HCT116 (cell line): Measurements from ENCODE around the gene APPL2. TPM values are rescaled to one million over a fixed set of nuclear protein-coding genes. Genes with fewer than 3 reads are reported as not detected.

Source experiments
- ATAC-seq: fragments of 200-7000 bp; cut with Tn5 transposase; 2 replicates; pipeline ENCODE4 v1.9.1; 2020; ENCODE audit warnings: mild to moderate bottlenecking, moderate library complexity
- BruUV-seq: library from RNA; stranded (reverse); fragments of 400-500 nt; replicated peaks from 2 replicates; lab custom pipeline; 2021; lab: Mats Ljungman, UMichigan
- CTCF ChIA-PET: fragments of 300-600 bp; sonication (Branson Sonifier 250); formaldehyde crosslinking; loops from one replicate; lab custom pipeline; 2021; ENCODE audit warnings: antibody characterized with exemption; lab: Charles Lee
- POLR2A ChIA-PET: fragments of 300-600, 350-600 bp; sonication (Branson Sonifier 250); formaldehyde crosslinking; loops from one replicate; lab custom pipeline; 2021; ENCODE audit warnings: antibody characterized with exemption; lab: Charles Lee
- RAD21 ChIA-PET, 2 experiments: fragments of 300-600 bp; sonication (Branson Sonifier 250); formaldehyde crosslinking; loops; one replicate each; lab custom pipeline; 2023; ENCODE audit warnings: low total read pairs in 2 of 2; ENCODE audit not compliant: uncharacterized antibody in 2 of 2, unreplicated experiment in 2 of 2, low non-redundant PET in 1 of 2; lab: Charles Lee
- DNase-seq: peaks from one replicate; pipeline ENCODE4 v3.0.0-alpha.2; 2010; ENCODE audit warnings: low read depth, low spot score
- H2AFZ ChIP-seq: fragments of 200-600 bp; shearing (Covaris generic), sonication (generic); 2 replicates; pipeline ENCODE4 v1.6.1; 2017; ENCODE audit warnings: low read depth, mixed run types, mixed read lengths, antibody characterized with exemption, low read length; ENCODE audit not compliant: poor library complexity, severe bottlenecking
- H3K27ac ChIP-seq: 2 replicates; pipeline ENCODE4 v1.5.1; 2012; ENCODE audit warnings: low read depth, low read length
- H3K27me3 ChIP-seq: fragments of 200-600 bp; sonication (generic); 2 replicates; pipeline ENCODE4 v1.6.1; 2016; ENCODE audit warnings: mixed run types, low read length, mixed read lengths; ENCODE audit not compliant: insufficient read depth
- H3K36me3 ChIP-seq, 2 experiments: fragments of 200-500 bp in 1 of 2; fragments of 200-600 bp in 1 of 2; sonication (Bioruptor generic) in 1 of 2; sonication (generic) in 1 of 2; 2 replicates each; pipeline versions ENCODE4 v1.5.1 to v1.6.1; 2014 to 2016; ENCODE audit warnings: low read length in 2 of 2, inconsistent platforms in 1 of 2, mixed read lengths in 1 of 2, mixed run types in 1 of 2; ENCODE audit not compliant: insufficient read depth in 2 of 2, control insufficient read depth in 1 of 2
- H3K4me1 ChIP-seq, 2 experiments: fragments of 200-600 bp in 1 of 2; sonication (generic) in 1 of 2; 2 replicates each; pipeline versions ENCODE4 v1.5.1 to v1.6.1; 2012 to 2017; ENCODE audit warnings: low read length in 2 of 2, inconsistent platforms in 1 of 2, mild to moderate bottlenecking in 1 of 2, mixed read lengths in 1 of 2, mixed run types in 1 of 2, moderate library complexity in 1 of 2; ENCODE audit not compliant: insufficient read depth in 2 of 2, control insufficient read depth in 1 of 2
- H3K4me2 ChIP-seq: fragments of 200-600 bp; sonication (generic); 2 replicates; pipeline ENCODE4 v1.6.1; 2017; ENCODE audit warnings: mixed run types, low read length, mixed read lengths
- H3K4me3 ChIP-seq, 2 experiments: fragments of 200-600 bp in 1 of 2; sonication (generic) in 1 of 2; replicated peaks in 1 of 2; 2 replicates each; pipeline ENCODE4 v1.5.1; 2011 to 2016; ENCODE audit warnings: low read length in 2 of 2, control low read depth in 1 of 2, low read depth in 1 of 2, mild to moderate bottlenecking in 1 of 2, mixed read lengths in 1 of 2, mixed run types in 1 of 2
- H3K79me2 ChIP-seq: fragments of 200-600 bp; sonication (generic); 2 replicates; pipeline ENCODE4 v1.6.1; 2017; ENCODE audit warnings: mild to moderate bottlenecking, mixed run types, low read length, moderate library complexity, mixed read lengths; ENCODE audit not compliant: insufficient read depth
- H3K9ac ChIP-seq: fragments of 200-600 bp; sonication (generic); 2 replicates; pipeline ENCODE4 v1.6.1; 2016; ENCODE audit warnings: low read length, mixed read lengths
- H3K9me2 ChIP-seq: fragments of 200-600 bp; sonication (generic), shearing (Covaris generic); 2 replicates; pipeline ENCODE4 v1.6.1; 2017; ENCODE audit warnings: mixed run types, mild to moderate bottlenecking, moderate library complexity; ENCODE audit not compliant: insufficient read depth
- H3K9me3 ChIP-seq, 2 experiments: fragments of 200-500 bp in 1 of 2; fragments of 200-600 bp in 1 of 2; sonication (Bioruptor generic) in 1 of 2; sonication (generic) in 1 of 2; 2 replicates each; pipeline ENCODE4 v1.6.1; 2014 to 2017; ENCODE audit warnings: low read length in 2 of 2, mixed read lengths in 2 of 2, inconsistent platforms in 1 of 2, low read depth in 1 of 2, mild to moderate bottlenecking in 1 of 2, mixed run types in 1 of 2, moderate library complexity in 1 of 2; ENCODE audit not compliant: control insufficient read depth in 1 of 2, insufficient read depth in 1 of 2
- H4K20me1 ChIP-seq: fragments of 200-600 bp; sonication (generic), shearing (Covaris generic); 2 replicates; pipeline ENCODE4 v1.6.1; 2017; ENCODE audit warnings: mixed run types, mild to moderate bottlenecking, moderate library complexity; ENCODE audit not compliant: insufficient read depth
- CEBPB ChIP-seq: IDR thresholded peaks from 2 replicates; pipeline ENCODE4 v1.6.1; 2012; ENCODE audit warnings: low read depth
- EGR1 ChIP-seq: IDR thresholded peaks from 2 replicates; pipeline ENCODE4 v1.6.1; 2012; ENCODE audit warnings: low read depth
- ELF1 ChIP-seq: IDR thresholded peaks from 2 replicates; pipeline ENCODE4 v1.6.1; 2012; ENCODE audit warnings: low read depth, borderline replicate concordance
- EZH2 ChIP-seq: fragments of 200-600 bp; sonication (generic); IDR thresholded peaks from 2 replicates; pipeline ENCODE4 v1.6.1; 2017; ENCODE audit warnings: antibody characterized with exemption, mixed run types
- EZH2phosphoT487 ChIP-seq: fragments of 200-600 bp; IDR thresholded peaks from 2 replicates; pipeline ENCODE4 v1.6.1; 2018; ENCODE audit warnings: antibody characterized with exemption, borderline replicate concordance
- SIN3A ChIP-seq: IDR thresholded peaks from 2 replicates; pipeline ENCODE4 v1.6.1; 2012; ENCODE audit warnings: low read depth
- SP1 ChIP-seq: IDR thresholded peaks from 2 replicates; pipeline ENCODE4 v1.6.1; 2012; ENCODE audit warnings: low read depth
- YY1 ChIP-seq: IDR thresholded peaks from 2 replicates; pipeline ENCODE4 v1.6.1; 2011; ENCODE audit warnings: low read length, low read depth, moderate library complexity, mild to moderate bottlenecking; ENCODE audit not compliant: insufficient replicate concordance; ENCODE audit errors: extremely low read depth
- ZNF274 ChIP-seq: fragments of 200-500 bp; sonication (Bioruptor generic); IDR thresholded peaks from 2 replicates; pipeline ENCODE4 v1.6.1; 2014; ENCODE audit warnings: mild to moderate bottlenecking, low read depth, low read length, inconsistent platforms
- intact Hi-C: fragments of 100-400 bp; cut with micrococcal nuclease; formaldehyde crosslinking; loops from 2 replicates; pipeline ENCODE4 v1.10.0; 2022
- total RNA-seq: library from RNA; stranded (reverse); gene quantifications from one replicate; pipeline ENCODE4 v1.2.1, GENCODE V29; 2021; ENCODE audit not compliant: unreplicated experiment

Gene APPL2
- total RNA-seq, 1 experiment from 2014 or later, result 22.6 TPM

- Histone ChIP-seq H3K27ac (no peak overlapping the region), H3K9me2 (no peaks in the 10 kb centered on the region), H4K20me1 (no peaks in the 10 kb centered on the region), H2AFZ (no peak overlapping the region), H3K4me3 (no peak overlapping the region), H3K79me2 (no peaks in the 10 kb centered on the region), H3K27me3 (no peaks in the 10 kb centered on the region), H3K9me3 (no peaks in the 10 kb centered on the region), H3K9ac (no peak overlapping the region), H3K4me2 (no peak overlapping the region), H3K4me1 (no peaks in the 10 kb centered on the region), H3K36me3 (peaks cover 14 to 31% of the 10 kb centered on the region in 2 experiments; a peak in 3 of 4 replicates)
- TF ChIP-seq SP1 (no peak), YY1 (no peak), ZNF274 (no peak), EZH2phosphoT487 (no peak), EZH2 (no peak), CEBPB (no peak), ELF1 (no peak)
- DNase-seq (no peak), ATAC-seq (no peak)
- RAD21 ChIA-PET, result no interaction called here
- BruUV-seq, result no TSS peak
- CTCF ChIA-PET, result interaction anchor here (1.3 kb wide), 1 partner anchor 221 kb away, joined by 3 read pairs; no protein-coding TSS in a partner anchor
- POLR2A ChIA-PET, result no interaction called here
- intact Hi-C loops, result loop anchor here (5.0 kb wide), 1 partner anchor 35 kb away; no protein-coding TSS in a partner anchor
Observed at GRCh38 chr12:105162174-105162573, 73.8 kb downstream of the APPL2 start.

DNA sequence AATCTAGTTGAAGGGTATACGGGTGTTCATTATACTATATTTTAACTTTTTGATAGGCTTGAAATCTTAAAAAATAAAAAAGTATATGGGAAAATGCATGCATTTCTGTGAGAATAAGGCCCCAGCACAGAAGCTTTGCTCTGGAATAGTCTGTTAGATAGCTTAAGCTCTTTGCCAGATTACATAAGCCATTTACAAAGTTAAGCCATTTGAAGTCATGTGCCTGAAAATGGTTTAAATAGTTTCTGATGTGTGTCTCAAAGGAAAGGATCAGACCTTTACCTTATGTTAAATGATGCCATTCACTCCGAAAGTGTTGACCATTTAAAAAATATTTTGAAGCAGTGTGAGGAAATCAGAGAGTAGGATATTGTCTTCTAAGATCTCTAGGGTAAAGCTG is 77.1 kb downstream of the APPL2 start:
- no peaks in the 10 kb centered on the region for H3K4me1 ChIP-seq
- H3K36me3 ChIP-seq, result peaks cover 11 to 22% of the 10 kb centered on the region in 2 experiments; a peak in 2 of 4 replicates
- no peak overlapping the region for H3K27ac ChIP-seq
- no peak overlapping the region for H3K4me3 ChIP-seq
- no peaks in the 10 kb centered on the region for H3K9me3 ChIP-seq
- POLR2A ChIA-PET, result no interaction called here
- CTCF ChIA-PET, result no interaction called here
- no peak overlapping the region for H3K9ac ChIP-seq
- no peak overlapping the region for H2AFZ ChIP-seq
- TF ChIP-seq EZH2 (no peak), EGR1 (no peak), SIN3A (no peak)
- TF ChIP-seq, all 23 proteins: peak for 0
- ATAC-seq, result no peak
- intact Hi-C loops, result no loop called here
- Histone ChIP-seq H3K4me2 (no peak overlapping the region), H4K20me1 (no peaks in the 10 kb centered on the region), H3K27me3 (no peaks in the 10 kb centered on the region), H3K79me2 (no peaks in the 10 kb centered on the region), H3K9me2 (no peaks in the 10 kb centered on the region)
- RAD21 ChIA-PET, result no interaction called here
- no TSS peak for BruUV-seq
- no peak for DNase-seq
